Right lobe of liver (tissue), 6 donors: ENCODE data around the gene DENND1B. TPM values are rescaled to one million over a fixed set of nuclear protein-coding genes. Genes with fewer than 3 reads are reported as not detected.

Experiments used
- ATAC-seq, 4 donors: fragments of 200-7000 bp; cut with Tn5 transposase; one replicate each; pipeline ENCODE4 v1.9.1; 2020; ENCODE audit warnings: mild to moderate bottlenecking in 4 of 4, moderate library complexity in 4 of 4
- DNase-seq, 3 donors: peaks; one replicate each; pipeline ENCODE4 v3.0.0-alpha.2; 2020
- H3K27ac ChIP-seq, 3 donors: fragments of 200-600 bp; one replicate each; pipeline ENCODE4 v1.8.0; 2022
- H3K27me3 ChIP-seq, 2 donors: fragments of 200-600 bp; one replicate each; pipeline ENCODE4 v1.8.0; 2022
- H3K36me3 ChIP-seq, 4 donors: fragments of 200-600 bp; sonication (generic) in 1 of 4; one replicate each; pipeline versions ENCODE4 v1.5.1 to v1.8.0; 2017 to 2022; ENCODE audit warnings: control low read depth in 1 of 4
- H3K4me1 ChIP-seq, 4 donors: fragments of 200-600 bp; sonication (generic) in 1 of 4; one replicate each; pipeline versions ENCODE4 v1.5.1 to v1.8.0; 2017 to 2022; ENCODE audit warnings: control low read depth in 1 of 4
- H3K4me3 ChIP-seq, 3 donors: fragments of 200-600 bp; one replicate each; pipeline ENCODE4 v1.8.0; 2022
- H3K9me3 ChIP-seq, 4 donors: fragments of 200-600 bp; sonication (generic) in 1 of 4; one replicate each; pipeline versions ENCODE4 v1.5.1 to v1.8.0; 2017 to 2022; ENCODE audit warnings: control low read depth in 1 of 4
- POLR2A ChIP-seq: fragments of 450-650 bp; IDR thresholded peaks from one replicate; pipeline ENCODE4 v1.6.1; 2017; ENCODE audit warnings: antibody characterized with exemption, mild to moderate bottlenecking
- WGBS: methylation state at CpG from one replicate; pipeline ENCODE4 v1.1.6; 2018; ENCODE audit warnings: low coverage, low lambda C conversion rate; ENCODE audit not compliant: insufficient coverage; ENCODE audit errors: missing lambda C conversion rate; 5-methylcytosine and 5-hydroxymethylcytosine counted together
- intact Hi-C, 2 donors: fragments of 100-400 bp; cut with DNase I; formaldehyde crosslinking; loops; one replicate each; pipeline versions ENCODE4 v1.11.2 to v1.14.1; 2022
- total RNA-seq, 6 experiments: library from RNA; depleted of rRNA in 2 of 6; stranded (reverse); fragments of >200 nt in 2 of 6; fragmentation: NEBNext Ultra II Directional in 3 of 6; extraction: Animal tissue kit (Norgen Biotek cat#: 25700) in 3 of 6; gene quantifications; one replicate each; pipeline versions ENCODE4 v1.1.0 to v1.2.4, GENCODE V29; 2016 to 2023
- TF ChIP-seq, protein P1 (sequence below), 4 donors: fragments of 200-600 bp in 3 of 4; fragments of 450-650 bp in 1 of 4; IDR thresholded peaks; one replicate each; pipeline versions ENCODE4 v1.5.1 to v1.8.0; 2016 to 2022; ENCODE audit warnings: antibody characterized with exemption in 4 of 4, mild to moderate bottlenecking in 2 of 4
- donor health status: DM: no; HTN: yes; CAD: no.
- donor health status: DM: no; HTN: no; CAD: no.
- donor health status: DM: no; HTN: no; CAD: no.
- donor health status: DM: no; HTN: yes; CAD: no.
- donor health status: DM: no; HTN: yes; CAD: no.

The DENND1B gene
- total RNA-seq, 6 experiments from 2014 or later = 6.4 to 8.9 (median 7.3) TPM

- H3K9me3 ChIP-seq = no peaks in the 10 kb centered on the region
- no peaks in the 10 kb centered on the region for H3K4me1 ChIP-seq
- TF ChIP-seq, protein P1, sequence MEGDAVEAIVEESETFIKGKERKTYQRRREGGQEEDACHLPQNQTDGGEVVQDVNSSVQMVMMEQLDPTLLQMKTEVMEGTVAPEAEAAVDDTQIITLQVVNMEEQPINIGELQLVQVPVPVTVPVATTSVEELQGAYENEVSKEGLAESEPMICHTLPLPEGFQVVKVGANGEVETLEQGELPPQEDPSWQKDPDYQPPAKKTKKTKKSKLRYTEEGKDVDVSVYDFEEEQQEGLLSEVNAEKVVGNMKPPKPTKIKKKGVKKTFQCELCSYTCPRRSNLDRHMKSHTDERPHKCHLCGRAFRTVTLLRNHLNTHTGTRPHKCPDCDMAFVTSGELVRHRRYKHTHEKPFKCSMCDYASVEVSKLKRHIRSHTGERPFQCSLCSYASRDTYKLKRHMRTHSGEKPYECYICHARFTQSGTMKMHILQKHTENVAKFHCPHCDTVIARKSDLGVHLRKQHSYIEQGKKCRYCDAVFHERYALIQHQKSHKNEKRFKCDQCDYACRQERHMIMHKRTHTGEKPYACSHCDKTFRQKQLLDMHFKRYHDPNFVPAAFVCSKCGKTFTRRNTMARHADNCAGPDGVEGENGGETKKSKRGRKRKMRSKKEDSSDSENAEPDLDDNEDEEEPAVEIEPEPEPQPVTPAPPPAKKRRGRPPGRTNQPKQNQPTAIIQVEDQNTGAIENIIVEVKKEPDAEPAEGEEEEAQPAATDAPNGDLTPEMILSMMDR (IDR thresholded peaks at IDR 0.05) = no peak
- no peak for TF ChIP-seq POLR2A
- DNase-seq = no peak
- no peak for ATAC-seq
- H3K27me3 ChIP-seq = no peaks in the 10 kb centered on the region
- H3K27ac ChIP-seq = no peak overlapping the region
- H3K4me3 ChIP-seq = no peak overlapping the region
- intact Hi-C loops = no loop called here
- 97% methylated on average over 3 of the region's 3 CpGs for WGBS
- no peaks in the 10 kb centered on the region for H3K36me3 ChIP-seq
Measured at GRCh38 chr1:197600751-197601150, 174.5 kb downstream of the DENND1B start.

- no peak for DNase-seq
- ATAC-seq = no peak
- H3K4me1 ChIP-seq = no peaks in the 10 kb centered on the region
- H3K4me3 ChIP-seq = no peak overlapping the region
- 85% methylated on average over 3 of the region's 3 CpGs for WGBS
- H3K9me3 ChIP-seq = no peaks in the 10 kb centered on the region
- no peaks in the 10 kb centered on the region for H3K27me3 ChIP-seq
- H3K27ac ChIP-seq = no peak overlapping the region
- no peaks in the 10 kb centered on the region for H3K36me3 ChIP-seq
- intact Hi-C loops = no loop called here
- TF ChIP-seq, protein P1 (IDR thresholded peaks at IDR 0.05) = no peak
- TF ChIP-seq POLR2A = no peak
Measured at GRCh38 chr1:197599789-197600188, 175.5 kb downstream of the DENND1B start.

- no peaks in the 10 kb centered on the region for H3K9me3 ChIP-seq
- WGBS = 82% methylated on average over 1 of the region's 1 CpG
- H3K4me3 ChIP-seq = no peak overlapping the region
- TF ChIP-seq, protein P1 (IDR thresholded peaks at IDR 0.05) = no peak
- no peak for TF ChIP-seq POLR2A
- intact Hi-C loops = no loop called here
- H3K27me3 ChIP-seq = no peaks in the 10 kb centered on the region
- ATAC-seq (no peak), DNase-seq (no peak)
- no peak overlapping the region for H3K27ac ChIP-seq
- no peaks in the 10 kb centered on the region for H3K4me1 ChIP-seq
- H3K36me3 ChIP-seq = no peaks in the 10 kb centered on the region
Measured at GRCh38 chr1:197598935-197599334, 176.3 kb downstream of the DENND1B start.

DNA sequence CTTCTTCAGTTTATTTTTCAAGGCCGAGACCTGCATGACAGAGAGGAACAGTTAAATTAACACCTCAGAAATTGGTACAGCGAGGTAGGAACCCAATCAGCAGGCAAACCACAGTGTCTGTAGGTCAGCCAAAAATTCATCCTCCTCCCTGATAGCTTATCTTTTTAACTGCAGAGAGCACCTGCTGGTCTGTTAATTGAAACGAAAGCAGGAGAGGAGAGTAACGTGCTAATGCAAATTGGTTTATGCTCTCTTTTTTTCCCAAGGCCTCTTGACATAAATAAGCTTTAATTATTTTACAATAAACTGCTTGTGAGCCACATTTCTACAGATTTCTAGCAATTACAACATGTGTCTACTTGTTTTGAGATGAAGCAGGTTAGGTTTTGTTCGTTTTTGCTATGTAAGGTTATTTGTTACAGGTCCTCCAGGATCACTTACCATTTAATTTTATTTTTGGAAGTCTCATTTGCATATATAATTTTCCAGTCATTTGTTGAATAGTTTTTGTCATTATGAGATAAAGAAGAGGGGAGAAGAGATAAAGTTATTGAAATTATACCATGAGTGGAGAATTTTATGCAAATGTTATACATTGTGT lies 179.9 kb downstream of the DENND1B start:
- no peaks in the 10 kb centered on the region for H3K36me3 ChIP-seq
- no peak overlapping the region for H3K27ac ChIP-seq
- no peaks in the 10 kb centered on the region for H3K4me1 ChIP-seq
- no peak overlapping the region for H3K4me3 ChIP-seq
- DNase-seq (no peak), ATAC-seq (no peak)
- no peaks in the 10 kb centered on the region for H3K9me3 ChIP-seq
- TF ChIP-seq, protein P1 (IDR thresholded peaks at IDR 0.05) = no peak
- TF ChIP-seq POLR2A = no peak
- intact Hi-C loops = no loop called here
- H3K27me3 ChIP-seq = no peaks in the 10 kb centered on the region
- WGBS = 89% methylated on average over 3 of the region's 5 CpGs
